GM23338 (cell line): ENCODE measurements around the gene MYH3. TPM values are rescaled to one million over a fixed set of nuclear protein-coding genes. Genes with fewer than 3 reads are reported as not detected.

Experiments
- ATAC-seq: fragments of 200-7000 bp; cut with Tn5 transposase; 3 replicates; pipeline ENCODE4 v1.9.1; 2020
- DNase-seq: peaks from one replicate; pipeline ENCODE4 v3.0.0-alpha.2; 2015; ENCODE audit warnings: low spot score
- H2AFZ ChIP-seq: fragments of 200-600 bp; sonication (generic); 2 replicates; pipeline ENCODE4 v1.8.0; 2016; ENCODE audit warnings: antibody characterized with exemption, mild to moderate bottlenecking, moderate library complexity
- H3F3A ChIP-seq: fragments of 200-600 bp; sonication (generic); replicated peaks from 2 replicates; pipeline ENCODE4 v1.8.0; 2017; ENCODE audit warnings: antibody characterized with exemption, mixed run types, low read depth
- H3K27ac ChIP-seq: fragments of 200-600 bp; sonication (generic); 2 replicates; pipeline ENCODE4 v1.6.1; 2016; ENCODE audit warnings: low read depth
- H3K27me3 ChIP-seq: fragments of 200-600 bp; sonication (generic); 2 replicates; pipeline ENCODE4 v1.8.0; 2016; ENCODE audit warnings: mild to moderate bottlenecking, mixed run types, moderate library complexity; ENCODE audit not compliant: insufficient read depth
- H3K36me3 ChIP-seq: fragments of 200-600 bp; sonication (generic); 2 replicates; pipeline ENCODE4 v1.8.0; 2016; ENCODE audit warnings: mild to moderate bottlenecking; ENCODE audit not compliant: insufficient read depth
- H3K4me1 ChIP-seq: fragments of 200-600 bp; sonication (generic); 2 replicates; pipeline ENCODE4 v1.8.0; 2016; ENCODE audit warnings: mild to moderate bottlenecking, moderate library complexity; ENCODE audit not compliant: insufficient read depth
- H3K4me2 ChIP-seq: fragments of 200-600 bp; sonication (generic); 2 replicates; pipeline ENCODE4 v1.7.1; 2017; ENCODE audit warnings: mixed run types
- H3K4me3 ChIP-seq: fragments of 200-600 bp; sonication (generic); 2 replicates; pipeline ENCODE4 v1.6.1; 2016; ENCODE audit warnings: mixed run types
- H3K79me2 ChIP-seq: fragments of 200-600 bp; sonication (generic); replicated peaks from 2 replicates; pipeline ENCODE4 v1.8.0; 2017; ENCODE audit warnings: mild to moderate bottlenecking; ENCODE audit not compliant: insufficient read depth
- H3K9me2 ChIP-seq: fragments of 200-600 bp; sonication (generic); 2 replicates; pipeline ENCODE4 v1.8.0; 2017; ENCODE audit not compliant: insufficient read depth
- H4K20me1 ChIP-seq: fragments of 200-600 bp; sonication (generic); replicated peaks from 2 replicates; pipeline ENCODE4 v1.8.0; 2017; ENCODE audit warnings: mild to moderate bottlenecking; ENCODE audit not compliant: insufficient read depth
- H3K27ac Mint-ChIP-seq: 2 replicates; pipeline ENCODE4 v1.8.0; 2020; ENCODE audit warnings: inconsistent platforms, mild to moderate bottlenecking, moderate library complexity, mixed read lengths
- H3K27me3 Mint-ChIP-seq: 3 replicates; pipeline ENCODE4 v1.8.0; 2022; ENCODE audit warnings: low read depth, mild to moderate bottlenecking, moderate library complexity, mixed read lengths, inconsistent platforms; ENCODE audit not compliant: insufficient read depth, poor library complexity
- H3K36me3 Mint-ChIP-seq: 3 replicates; pipeline ENCODE4 v1.8.0; 2021; ENCODE audit warnings: low read depth, mild to moderate bottlenecking, inconsistent platforms, moderate library complexity, mixed read lengths
- H3K4me1 Mint-ChIP-seq: 3 replicates; pipeline ENCODE4 v1.8.0; 2020; ENCODE audit warnings: mild to moderate bottlenecking, inconsistent platforms, mixed read lengths
- H3K4me3 Mint-ChIP-seq: 3 replicates; pipeline ENCODE4 v1.8.0; 2021; ENCODE audit warnings: moderate library complexity, mild to moderate bottlenecking, inconsistent platforms, mixed read lengths
- H3K9me3 Mint-ChIP-seq: 3 replicates; pipeline ENCODE4 v1.8.0; 2020; ENCODE audit warnings: moderate library complexity, mild to moderate bottlenecking, inconsistent platforms, mixed read lengths
- CREB1 ChIP-seq: fragments of 250-450 bp; sonication (Bioruptor Pico); IDR thresholded peaks from 2 replicates; pipeline ENCODE4 v1.5.0; 2020; ENCODE audit warnings: low read depth, mild to moderate bottlenecking, moderate library complexity
- POLR2AphosphoS5 ChIP-seq: IDR thresholded peaks from 2 replicates; pipeline ENCODE4 v1.6.1; 2016; ENCODE audit warnings: antibody characterized with exemption, low read depth
- STAT1 ChIP-seq: IDR thresholded peaks from one replicate; pipeline ENCODE4 v1.6.1; 2016; ENCODE audit warnings: antibody characterized with exemption; ENCODE audit not compliant: unreplicated experiment
- polyA plus RNA-seq: library from polyadenylated mRNA; unstranded; fragments of >200 nt; fragmentation: Nextera tagmentation; extraction: Ambion mirVana; gene quantifications from 2 replicates; pipeline ENCODE4 v1.2.1, GENCODE V29; 2016
- total RNA-seq: library from RNA; depleted of rRNA; stranded (reverse); fragments of >200 nt; shearing (Covaris generic); gene quantifications from 2 replicates; pipeline ENCODE4 v1.2.3, GENCODE V29; 2014
- TF ChIP-seq, protein P1 (sequence below): fragments of 250-450 bp; sonication (Bioruptor Pico); IDR thresholded peaks from 2 replicates; pipeline ENCODE4 v1.5.0; 2020; ENCODE audit warnings: mild to moderate bottlenecking, moderate library complexity
- TF ChIP-seq, protein P2 (sequence below): IDR thresholded peaks from 2 replicates; pipeline ENCODE4 v1.6.1; 2016; ENCODE audit warnings: antibody characterized with exemption

MYH3 gene
- total and polyA plus RNA-seq, 2 experiments from 2014 or later, result 0.84 to 1.8 TPM

DNA sequence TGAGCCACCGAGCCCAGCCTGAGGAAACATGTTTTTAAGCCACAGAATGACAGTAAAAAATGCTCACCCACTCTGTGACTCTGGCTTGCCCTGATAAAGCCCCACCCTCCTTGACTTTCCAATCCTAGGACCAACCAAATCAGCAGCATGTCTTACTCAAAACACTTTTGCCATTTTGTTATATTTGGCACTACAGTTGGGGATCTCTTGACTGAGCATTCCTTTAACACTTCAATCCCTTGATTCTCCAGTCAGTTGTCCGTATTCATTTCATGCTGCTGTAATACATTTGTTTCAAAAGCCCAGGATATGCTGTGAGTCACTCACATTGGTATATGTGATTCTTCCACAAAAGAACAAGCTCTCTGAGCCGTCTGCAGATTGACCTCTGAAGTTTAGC lies 8.2 kb downstream of the MYH3 start:
- Mint-ChIP-seq H3K27me3 (peaks cover 3% of the 10 kb centered on the region), H3K27ac (no peak overlapping the region), H3K36me3 (peaks cover 2% of the 10 kb centered on the region; the same call in 2 of the 3 replicates), H3K4me1 (no peaks in the 10 kb centered on the region), H3K4me3 (no peak overlapping the region), H3K9me3 (no peaks in the 10 kb centered on the region; the same call in 2 of the 3 replicates)
- Histone ChIP-seq H3K4me2 (no peak overlapping the region), H3K79me2 (no peaks in the 10 kb centered on the region), H4K20me1 (no peaks in the 10 kb centered on the region), H3K27ac (no peak overlapping the region), H3F3A (no peaks in the 10 kb centered on the region), H3K4me3 (no peak overlapping the region), H3K27me3 (no peaks in the 10 kb centered on the region), H3K36me3 (no peaks in the 10 kb centered on the region), H3K9me2 (no peaks in the 10 kb centered on the region), H3K4me1 (no peaks in the 10 kb centered on the region), H2AFZ (no peak overlapping the region)
- no peak for ATAC-seq
- DNase-seq, result no peak
- TF ChIP-seq, protein P1, sequence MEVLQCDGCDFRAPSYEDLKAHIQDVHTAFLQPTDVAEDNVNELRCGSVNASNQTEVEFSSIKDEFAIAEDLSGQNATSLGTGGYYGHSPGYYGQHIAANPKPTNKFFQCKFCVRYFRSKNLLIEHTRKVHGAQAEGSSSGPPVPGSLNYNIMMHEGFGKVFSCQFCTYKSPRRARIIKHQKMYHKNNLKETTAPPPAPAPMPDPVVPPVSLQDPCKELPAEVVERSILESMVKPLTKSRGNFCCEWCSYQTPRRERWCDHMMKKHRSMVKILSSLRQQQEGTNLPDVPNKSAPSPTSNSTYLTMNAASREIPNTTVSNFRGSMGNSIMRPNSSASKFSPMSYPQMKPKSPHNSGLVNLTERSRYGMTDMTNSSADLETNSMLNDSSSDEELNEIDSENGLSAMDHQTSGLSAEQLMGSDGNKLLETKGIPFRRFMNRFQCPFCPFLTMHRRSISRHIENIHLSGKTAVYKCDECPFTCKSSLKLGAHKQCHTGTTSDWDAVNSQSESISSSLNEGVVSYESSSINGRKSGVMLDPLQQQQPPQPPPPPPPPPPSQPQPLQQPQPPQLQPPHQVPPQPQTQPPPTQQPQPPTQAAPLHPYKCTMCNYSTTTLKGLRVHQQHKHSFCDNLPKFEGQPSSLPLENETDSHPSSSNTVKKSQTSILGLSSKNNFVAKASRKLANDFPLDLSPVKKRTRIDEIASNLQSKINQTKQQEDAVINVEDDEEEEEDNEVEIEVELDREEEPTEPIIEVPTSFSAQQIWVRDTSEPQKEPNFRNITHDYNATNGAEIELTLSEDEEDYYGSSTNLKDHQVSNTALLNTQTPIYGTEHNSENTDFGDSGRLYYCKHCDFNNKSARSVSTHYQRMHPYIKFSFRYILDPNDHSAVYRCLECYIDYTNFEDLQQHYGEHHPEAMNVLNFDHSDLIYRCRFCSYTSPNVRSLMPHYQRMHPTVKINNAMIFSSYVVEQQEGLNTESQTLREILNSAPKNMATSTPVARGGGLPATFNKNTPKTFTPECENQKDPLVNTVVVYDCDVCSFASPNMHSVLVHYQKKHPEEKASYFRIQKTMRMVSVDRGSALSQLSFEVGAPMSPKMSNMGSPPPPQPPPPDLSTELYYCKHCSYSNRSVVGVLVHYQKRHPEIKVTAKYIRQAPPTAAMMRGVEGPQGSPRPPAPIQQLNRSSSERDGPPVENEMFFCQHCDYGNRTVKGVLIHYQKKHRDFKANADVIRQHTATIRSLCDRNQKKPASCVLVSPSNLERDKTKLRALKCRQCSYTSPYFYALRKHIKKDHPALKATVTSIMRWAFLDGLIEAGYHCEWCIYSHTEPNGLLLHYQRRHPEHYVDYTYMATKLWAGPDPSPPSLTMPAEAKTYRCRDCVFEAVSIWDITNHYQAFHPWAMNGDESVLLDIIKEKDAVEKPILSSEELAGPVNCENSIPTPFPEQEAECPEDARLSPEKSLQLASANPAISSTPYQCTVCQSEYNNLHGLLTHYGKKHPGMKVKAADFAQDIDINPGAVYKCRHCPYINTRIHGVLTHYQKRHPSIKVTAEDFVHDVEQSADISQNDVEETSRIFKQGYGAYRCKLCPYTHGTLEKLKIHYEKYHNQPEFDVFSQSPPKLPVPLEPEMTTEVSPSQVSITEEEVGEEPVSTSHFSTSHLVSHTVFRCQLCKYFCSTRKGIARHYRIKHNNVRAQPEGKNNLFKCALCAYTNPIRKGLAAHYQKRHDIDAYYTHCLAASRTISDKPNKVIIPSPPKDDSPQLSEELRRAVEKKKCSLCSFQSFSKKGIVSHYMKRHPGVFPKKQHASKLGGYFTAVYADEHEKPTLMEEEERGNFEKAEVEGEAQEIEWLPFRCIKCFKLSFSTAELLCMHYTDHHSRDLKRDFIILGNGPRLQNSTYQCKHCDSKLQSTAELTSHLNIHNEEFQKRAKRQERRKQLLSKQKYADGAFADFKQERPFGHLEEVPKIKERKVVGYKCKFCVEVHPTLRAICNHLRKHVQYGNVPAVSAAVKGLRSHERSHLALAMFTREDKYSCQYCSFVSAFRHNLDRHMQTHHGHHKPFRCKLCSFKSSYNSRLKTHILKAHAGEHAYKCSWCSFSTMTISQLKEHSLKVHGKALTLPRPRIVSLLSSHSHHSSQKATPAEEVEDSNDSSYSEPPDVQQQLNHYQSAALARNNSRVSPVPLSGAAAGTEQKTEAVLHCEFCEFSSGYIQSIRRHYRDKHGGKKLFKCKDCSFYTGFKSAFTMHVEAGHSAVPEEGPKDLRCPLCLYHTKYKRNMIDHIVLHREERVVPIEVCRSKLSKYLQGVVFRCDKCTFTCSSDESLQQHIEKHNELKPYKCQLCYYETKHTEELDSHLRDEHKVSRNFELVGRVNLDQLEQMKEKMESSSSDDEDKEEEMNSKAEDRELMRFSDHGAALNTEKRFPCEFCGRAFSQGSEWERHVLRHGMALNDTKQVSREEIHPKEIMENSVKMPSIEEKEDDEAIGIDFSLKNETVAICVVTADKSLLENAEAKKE (CRISPR knock-in tag), result no peak
- no peak for TF ChIP-seq STAT1

DNA sequence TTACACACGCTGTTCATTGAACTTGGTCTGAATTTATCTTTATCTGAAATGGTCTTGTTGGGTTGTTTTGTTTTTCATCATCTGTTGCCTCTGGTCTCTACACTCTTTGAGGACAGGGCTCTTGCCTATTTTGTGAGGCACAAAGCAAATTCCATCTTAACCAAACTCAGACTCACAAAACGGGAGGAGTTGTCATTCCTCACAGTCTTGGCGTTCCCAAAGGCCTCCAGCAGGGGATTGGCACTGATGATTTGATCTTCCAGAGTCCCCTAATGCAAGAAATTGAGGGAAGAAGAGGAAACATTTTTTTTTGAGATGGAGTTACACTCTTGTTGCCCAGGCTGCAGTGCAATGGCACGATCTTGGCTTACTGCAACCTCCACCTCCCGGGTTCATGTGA lies 8.7 kb downstream of the MYH3 start:
- Histone ChIP-seq H3K9me2 (no peaks in the 10 kb centered on the region), H3K27ac (no peak overlapping the region), H3K4me1 (no peaks in the 10 kb centered on the region), H3F3A (no peaks in the 10 kb centered on the region), H2AFZ (no peak overlapping the region), H3K27me3 (no peaks in the 10 kb centered on the region), H4K20me1 (no peaks in the 10 kb centered on the region), H3K4me3 (no peak overlapping the region), H3K79me2 (no peaks in the 10 kb centered on the region), H3K36me3 (no peaks in the 10 kb centered on the region), H3K4me2 (no peak overlapping the region)
- Mint-ChIP-seq H3K36me3 (peaks cover 2% of the 10 kb centered on the region; the same call in 1 of the 3 replicates), H3K4me1 (no peaks in the 10 kb centered on the region), H3K27ac (peak overlapping the region; percentile 14; the same call in 1 of the 2 replicates), H3K9me3 (no peaks in the 10 kb centered on the region), H3K4me3 (no peak overlapping the region), H3K27me3 (peaks cover 3% of the 10 kb centered on the region)
- no peak for DNase-seq
- no peak for ATAC-seq
- TF ChIP-seq STAT1, result no peak
- no peak for TF ChIP-seq CREB1 (CRISPR knock-in tag)
- no peak for TF ChIP-seq POLR2AphosphoS5
- TF ChIP-seq, protein P1 (CRISPR knock-in tag), result no peak
- TF ChIP-seq, protein P2, sequence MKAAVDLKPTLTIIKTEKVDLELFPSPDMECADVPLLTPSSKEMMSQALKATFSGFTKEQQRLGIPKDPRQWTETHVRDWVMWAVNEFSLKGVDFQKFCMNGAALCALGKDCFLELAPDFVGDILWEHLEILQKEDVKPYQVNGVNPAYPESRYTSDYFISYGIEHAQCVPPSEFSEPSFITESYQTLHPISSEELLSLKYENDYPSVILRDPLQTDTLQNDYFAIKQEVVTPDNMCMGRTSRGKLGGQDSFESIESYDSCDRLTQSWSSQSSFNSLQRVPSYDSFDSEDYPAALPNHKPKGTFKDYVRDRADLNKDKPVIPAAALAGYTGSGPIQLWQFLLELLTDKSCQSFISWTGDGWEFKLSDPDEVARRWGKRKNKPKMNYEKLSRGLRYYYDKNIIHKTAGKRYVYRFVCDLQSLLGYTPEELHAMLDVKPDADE, result no peak
